Cardiac fibroblast (primary cell): Measurements from ENCODE around the gene BBX.

ENCODE experiments used
- DNase-seq, 2 donors: peaks; one replicate each; pipeline versions ENCODE4 v3.0.0 to v3.0.0-alpha.2; 2010; ENCODE audit warnings: low read depth in 2 of 2
- H3K4me3 ChIP-seq, 2 donors: replicated peaks in 1 of 2; 1 replicate in 1 of 2; 2 replicates in 1 of 2; pipeline ENCODE4 v1.5.1; 2011; ENCODE audit warnings: low read depth in 2 of 2, low read length in 2 of 2, mild to moderate bottlenecking in 2 of 2, moderate library complexity in 1 of 2
- CTCF ChIP-seq: IDR thresholded peaks from one replicate; pipeline ENCODE4 v1.5.1; 2011; ENCODE audit warnings: low read depth, mild to moderate bottlenecking, low read length, inconsistent platforms

BBX gene

DNA sequence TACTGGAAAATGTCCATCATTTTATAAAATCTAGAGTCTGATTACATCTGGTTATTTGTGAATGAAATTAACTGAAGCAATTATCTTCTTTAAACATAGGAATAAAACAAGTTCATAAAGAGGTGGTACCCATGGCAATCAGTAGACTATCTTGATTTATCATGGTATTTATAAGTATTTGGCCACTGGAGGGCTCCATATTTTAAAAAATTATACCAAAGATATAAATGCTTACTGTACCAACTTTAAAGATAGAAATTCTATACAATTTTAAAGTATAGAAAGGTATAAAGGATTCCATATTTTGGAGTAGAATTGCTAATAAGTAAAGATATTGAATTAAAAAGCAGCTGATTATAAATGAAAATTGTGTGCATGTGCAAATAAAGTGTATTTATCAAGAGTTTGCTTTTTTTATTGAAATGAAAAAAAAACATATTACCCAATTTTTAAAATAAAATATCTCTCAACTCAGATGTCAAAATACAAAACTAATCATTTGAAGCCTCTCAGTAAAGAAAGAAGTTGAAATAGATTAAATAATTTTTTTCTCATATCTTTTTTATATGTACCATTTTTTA lies 105.3 kb downstream of the BBX start:
- no peak overlapping the region for H3K4me3 ChIP-seq
- DNase-seq, result peak in 1 of 2 donors; percentile 22
- TF ChIP-seq CTCF, result peak; percentile 11

DNA sequence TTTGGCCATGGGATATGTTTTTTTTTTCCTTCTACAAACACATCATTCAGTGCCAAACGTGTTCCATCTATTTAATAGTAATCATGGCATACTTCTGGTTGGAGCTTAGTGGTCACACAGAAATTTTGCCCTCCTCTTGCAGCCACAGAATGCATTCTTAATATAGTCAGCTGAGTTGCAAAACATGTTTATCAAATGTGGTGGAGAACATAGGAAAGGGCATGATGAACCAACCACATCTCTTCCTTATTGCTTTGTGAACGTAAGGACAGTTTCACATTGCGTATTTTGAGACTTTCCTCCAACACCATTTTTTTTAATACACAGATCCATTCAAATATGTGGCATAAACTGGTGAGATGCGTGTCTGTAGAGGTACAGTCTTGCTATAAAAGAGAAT lies 106.8 kb downstream of the BBX start:
- TF ChIP-seq CTCF, result no peak
- peak; percentile 35 to 40 for DNase-seq
- H3K4me3 ChIP-seq, result no peak overlapping the region

- DNase-seq, result no peak
- TF ChIP-seq CTCF, result no peak
- H3K4me3 ChIP-seq, result no peak overlapping the region
These were observed 108.0 kb downstream of the BBX start for GRCh38 chr3:107630779-107631178.

- no peak overlapping the region for H3K4me3 ChIP-seq
- no peak for TF ChIP-seq CTCF
- no peak for DNase-seq
These were observed 109.8 kb downstream of the BBX start for GRCh38 chr3:107632576-107632975.

- no peak for DNase-seq
- no peak for TF ChIP-seq CTCF
- H3K4me3 ChIP-seq, result no peak overlapping the region
These were observed 110.8 kb downstream of the BBX start for GRCh38 chr3:107633327-107634098.

DNA sequence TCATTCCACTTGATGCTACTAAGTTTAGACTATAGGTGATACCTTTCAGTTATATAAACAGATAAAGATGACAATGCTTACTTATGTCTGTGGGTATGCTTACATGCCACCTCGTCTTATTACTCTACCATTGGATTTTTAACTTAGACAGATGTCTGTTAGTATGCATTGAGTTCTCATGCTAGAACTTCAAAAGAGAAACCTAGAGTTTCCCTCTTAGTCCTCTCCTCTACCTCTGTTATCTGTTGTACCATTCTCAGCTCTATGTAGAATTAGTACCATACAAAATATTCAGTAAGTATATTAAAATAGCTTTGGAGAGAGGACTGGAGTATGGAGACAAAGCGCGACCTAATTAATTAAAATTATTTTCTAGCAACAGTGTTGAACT lies 111.3 kb downstream of the BBX start:
- TF ChIP-seq CTCF, result no peak
- no peak overlapping the region for H3K4me3 ChIP-seq
- no peak for DNase-seq
